K562 (cell line): Measurements from ENCODE around the gene SLC5A2. TPM values are rescaled to one million over a fixed set of nuclear protein-coding genes. Genes with fewer than 3 reads are reported as not detected.

Source experiments
- ATAC-seq: fragments of 200-7000 bp; cut with Tn5 transposase; 3 replicates; pipeline ENCODE4 v1.9.1; 2020; ENCODE audit warnings: moderate library complexity
- BruUV-seq: library from RNA; stranded (reverse); fragments of 400-500 nt; replicated peaks from 2 replicates; lab custom pipeline; 2021; lab: Mats Ljungman, UMichigan
- CTCF ChIA-PET: fragments of 300-600 bp; formaldehyde crosslinking; extraction: SDS; loops from one replicate; lab custom pipeline; 2021; ENCODE audit warnings: low intra/inter-chr PET ratio; lab: Yijun Ruan, JAX
- POLR2A ChIA-PET: fragments of 300-600, 350-650 bp; sonication (Branson Sonifier 250); formaldehyde crosslinking; extraction: SDS; loops from one replicate; lab custom pipeline; 2021; ENCODE audit warnings: antibody characterized with exemption, inconsistent platforms; lab: Yijun Ruan, JAX
- DNase-seq, 4 experiments: peaks; one replicate each; pipeline versions ENCODE4 v3.0.0 to v3.0.0-alpha.2; 2011 to 2018; ENCODE audit warnings: low spot score in 3 of 4, mixed read lengths in 3 of 4; ENCODE audit errors: extremely low read depth in 1 of 4
- FAIRE-seq: peaks from 2 replicates; lab custom pipeline; 2011; peaks lifted over from hg19 to GRCh38; lab: Jason Lieb, UNC
- H2AFZ ChIP-seq: 2 replicates; pipeline ENCODE4 v1.6.0; 2011; ENCODE audit warnings: low read depth, low read length, control low read depth, inconsistent platforms
- H3K27ac ChIP-seq: fragments of 200-600 bp; 3 replicates; pipeline ENCODE4 v1.8.0; 2011; ENCODE audit warnings: low read depth, mild to moderate bottlenecking, control low read depth, inconsistent platforms, low read length, moderate library complexity, mixed read lengths; ENCODE audit errors: extremely low read depth
- H3K27me3 ChIP-seq, 2 experiments: fragments of 300-600 bp in 1 of 2; 2 replicates in 1 of 2; 3 replicates in 1 of 2; pipeline versions ENCODE4 v1.6.0 to v1.8.0; 2011; ENCODE audit warnings: inconsistent platforms in 2 of 2, low read length in 2 of 2, mild to moderate bottlenecking in 1 of 2, mixed read lengths in 1 of 2, moderate library complexity in 1 of 2; ENCODE audit not compliant: control insufficient read depth in 2 of 2, insufficient read depth in 2 of 2
- H3K36me3 ChIP-seq: fragments of 300-600 bp; 3 replicates; pipeline ENCODE4 v1.8.0; 2011; ENCODE audit warnings: mild to moderate bottlenecking, low read length, inconsistent platforms; ENCODE audit not compliant: control insufficient read depth, insufficient read depth
- H3K4me1 ChIP-seq, 2 experiments: fragments of 200-600 bp in 1 of 2; replicated peaks in 1 of 2; 2 replicates in 1 of 2; 3 replicates in 1 of 2; pipeline versions ENCODE4 v1.5.1 to v1.8.0; 2011; ENCODE audit warnings: inconsistent platforms in 2 of 2, low read length in 2 of 2, mild to moderate bottlenecking in 1 of 2, mixed read lengths in 1 of 2, moderate library complexity in 1 of 2; ENCODE audit not compliant: control insufficient read depth in 2 of 2, insufficient read depth in 2 of 2
- H3K4me2 ChIP-seq: 2 replicates; pipeline ENCODE4 v1.6.1; 2011; ENCODE audit warnings: low read length, control low read depth, inconsistent platforms, mixed read lengths; ENCODE audit not compliant: insufficient read depth
- H3K4me3 ChIP-seq: fragments of 200-600 bp; sonication (generic), shearing (Covaris generic); 2 replicates; pipeline ENCODE4 v1.5.1; 2016; ENCODE audit warnings: control low read depth, inconsistent platforms
- H3K79me2 ChIP-seq: fragments of 200-600 bp; 3 replicates; pipeline ENCODE4 v1.8.0; 2011; ENCODE audit warnings: low read length, inconsistent platforms; ENCODE audit not compliant: control insufficient read depth, insufficient read depth
- H3K9ac ChIP-seq, 2 experiments: 2 replicates each; pipeline versions ENCODE4 v1.6.0 to v1.6.1; 2011; ENCODE audit warnings: low read depth in 2 of 2, low read length in 2 of 2, control low read depth in 1 of 2, inconsistent platforms in 1 of 2, mild to moderate bottlenecking in 1 of 2, mixed read lengths in 1 of 2; ENCODE audit not compliant: insufficient read depth in 1 of 2
- H3K9me1 ChIP-seq: one replicate; pipeline ENCODE4 v1.6.0; 2011; ENCODE audit warnings: inconsistent platforms, mild to moderate bottlenecking, low read length, moderate library complexity; ENCODE audit not compliant: control insufficient read depth, insufficient read depth
- H3K9me3 ChIP-seq: replicated peaks from 2 replicates; pipeline ENCODE4 v1.5.1; 2011; ENCODE audit warnings: low read depth, low read length, inconsistent platforms; ENCODE audit not compliant: control insufficient read depth, insufficient read depth
- H4K20me1 ChIP-seq: replicated peaks from 2 replicates; pipeline ENCODE4 v1.6.1; 2011; ENCODE audit warnings: low read length, inconsistent platforms, mixed read lengths; ENCODE audit not compliant: control insufficient read depth, insufficient read depth
- CHD4 ChIP-seq: fragments of 200-600 bp; sonication (generic); IDR thresholded peaks from 3 replicates; pipeline ENCODE4 v1.6.1; 2012; ENCODE audit warnings: low read depth, mild to moderate bottlenecking, mixed read lengths, low read length, inconsistent platforms; ENCODE audit not compliant: insufficient read depth, insufficient replicate concordance, poor library complexity, severe bottlenecking
- PRDM10 ChIP-seq: fragments of 450-650 bp; IDR thresholded peaks from 2 replicates; pipeline ENCODE4 v1.6.1; 2018; ENCODE audit not compliant: partially characterized antibody
- SETDB1 ChIP-seq: IDR thresholded peaks from one replicate; pipeline ENCODE4 v1.6.1; 2012; ENCODE audit warnings: low read length, control low read depth, inconsistent platforms
- WGBS: fragments of 100-300 bp; shearing (Covaris generic); methylation state at CpG from one replicate; pipeline ENCODE4 v1.1.6; 2016; ENCODE audit warnings: low coverage, mixed read lengths; ENCODE audit not compliant: insufficient coverage; ENCODE audit errors: missing lambda C conversion rate; 5-methylcytosine and 5-hydroxymethylcytosine counted together
- in situ Hi-C: fragments of 300-500 bp; cut with MboI; formaldehyde crosslinking; loops from 4 replicates; pipeline ENCODE4 v1.15.0; 2018; ENCODE audit warnings: inconsistent platforms, mixed read lengths
- intact Hi-C: fragments of 100-400 bp; cut with micrococcal nuclease; formaldehyde crosslinking; loops from 2 replicates; pipeline ENCODE4 v1.14.2; 2022
- polyA plus RNA-seq, 8 experiments: library from polyadenylated mRNA; depleted of rRNA in 4 of 8; stranded (reverse) in 5 of 8; unstranded in 3 of 8; fragments of >200 nt; fragmentation: Nextera tagmentation in 2 of 8; fragmentation: Illumina TruSeq in 1 of 8; extraction: Ambion mirVana in 2 of 8; extraction: Trizol in 1 of 8; gene quantifications; 2 replicates each; pipeline versions ENCODE4 v1.2.1 to v1.2.3, GENCODE V29; 2011 to 2014; ENCODE audit warnings: inconsistent platforms in 1 of 8, missing spikeins in 1 of 8
- total RNA-seq, 7 experiments: library from RNA; depleted of rRNA in 6 of 7; stranded (reverse); fragments of >200 nt in 6 of 7; fragmentation: Illumina TruSeq in 2 of 7; extraction: Trizol in 2 of 7; gene quantifications; 2 replicates each; pipeline versions ENCODE4 v1.2.1 to v1.2.3, GENCODE V29; 2011 to 2021; ENCODE audit warnings: low replicate concordance in 1 of 7
- TF ChIP-seq, protein P1 (sequence below): sonication (generic); formaldehyde crosslinking; IDR thresholded peaks from 2 replicates; pipeline ENCODE4 v1.4.0; 2020; ENCODE audit warnings: mild to moderate bottlenecking, missing genetic modification reagents

SLC5A2 gene
- total and polyA plus RNA-seq, 9 of the 15 experiments (the other 6 are each of a cell fraction or from before 2014, with no cell fraction given) = 0.07 to 2.7 (median 2.2) TPM; not detected in 6

- TF ChIP-seq, protein P1, sequence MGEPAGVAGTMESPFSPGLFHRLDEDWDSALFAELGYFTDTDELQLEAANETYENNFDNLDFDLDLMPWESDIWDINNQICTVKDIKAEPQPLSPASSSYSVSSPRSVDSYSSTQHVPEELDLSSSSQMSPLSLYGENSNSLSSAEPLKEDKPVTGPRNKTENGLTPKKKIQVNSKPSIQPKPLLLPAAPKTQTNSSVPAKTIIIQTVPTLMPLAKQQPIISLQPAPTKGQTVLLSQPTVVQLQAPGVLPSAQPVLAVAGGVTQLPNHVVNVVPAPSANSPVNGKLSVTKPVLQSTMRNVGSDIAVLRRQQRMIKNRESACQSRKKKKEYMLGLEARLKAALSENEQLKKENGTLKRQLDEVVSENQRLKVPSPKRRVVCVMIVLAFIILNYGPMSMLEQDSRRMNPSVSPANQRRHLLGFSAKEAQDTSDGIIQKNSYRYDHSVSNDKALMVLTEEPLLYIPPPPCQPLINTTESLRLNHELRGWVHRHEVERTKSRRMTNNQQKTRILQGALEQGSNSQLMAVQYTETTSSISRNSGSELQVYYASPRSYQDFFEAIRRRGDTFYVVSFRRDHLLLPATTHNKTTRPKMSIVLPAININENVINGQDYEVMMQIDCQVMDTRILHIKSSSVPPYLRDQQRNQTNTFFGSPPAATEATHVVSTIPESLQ = no peak
- TF ChIP-seq SETDB1 = no peak
Measured at GRCh38 chr16:31517800-31518402, 35.0 kb downstream of the SLC5A2 start (continued).

GRCh38 chr16:31519759-31520431, 37.0 kb downstream of the SLC5A2 start:
- Histone ChIP-seq H3K4me3 (no peak overlapping the region), H3K4me1 (peaks cover 9 to 22% of the 10 kb centered on the region in 2 experiments; a peak in 4 of 5 replicates), H3K27me3 (no peaks in the 10 kb centered on the region), H3K9me3 (no peaks in the 10 kb centered on the region), H3K27ac (no peak overlapping the region), H3K9me1 (no peaks in the 10 kb centered on the region), H4K20me1 (no peaks in the 10 kb centered on the region), H3K79me2 (no peaks in the 10 kb centered on the region), H3K9ac (no peak overlapping the region), H3K36me3 (no peaks in the 10 kb centered on the region), H2AFZ (peak overlapping the region; percentile 58), H3K4me2 (no peak overlapping the region)
- POLR2A ChIA-PET = interaction anchor here (1.6 to 1.7 kb wide), 2 partner anchors 10 to 12 kb away, joined by 6 to 7 read pairs; partner anchors contain the start of gene RUSF1
- no peak for DNase-seq
- TF ChIP-seq CHD4 (no peak), PRDM10 (peak; percentile 73)
- WGBS = 65% methylated on average over 2 of the region's 2 CpGs
- in situ Hi-C loops (no loop called here), intact Hi-C loops (loop anchor here (5.0 kb wide), 1 partner anchor 48 kb away; the partner anchor contains the start of gene TGFB1I1)
- no peak for FAIRE-seq
- peak; percentile 18; the same call in 1 of the 3 replicates for ATAC-seq
- no TSS peak for BruUV-seq
- CTCF ChIA-PET = no interaction called here
